Dermis lymphatic vessel endothelial cell (primary cell): ENCODE measurements around the gene SERPINB12. TPM values are rescaled to one million over a fixed set of nuclear protein-coding genes. Genes with fewer than 3 reads are reported as not detected.

Source experiments
- total RNA-seq: library from RNA; depleted of rRNA; stranded (reverse); fragments of >200 nt; gene quantifications from 2 replicates; pipeline ENCODE4 v1.2.1, GENCODE V29; 2014

The SERPINB12 gene, protein sequence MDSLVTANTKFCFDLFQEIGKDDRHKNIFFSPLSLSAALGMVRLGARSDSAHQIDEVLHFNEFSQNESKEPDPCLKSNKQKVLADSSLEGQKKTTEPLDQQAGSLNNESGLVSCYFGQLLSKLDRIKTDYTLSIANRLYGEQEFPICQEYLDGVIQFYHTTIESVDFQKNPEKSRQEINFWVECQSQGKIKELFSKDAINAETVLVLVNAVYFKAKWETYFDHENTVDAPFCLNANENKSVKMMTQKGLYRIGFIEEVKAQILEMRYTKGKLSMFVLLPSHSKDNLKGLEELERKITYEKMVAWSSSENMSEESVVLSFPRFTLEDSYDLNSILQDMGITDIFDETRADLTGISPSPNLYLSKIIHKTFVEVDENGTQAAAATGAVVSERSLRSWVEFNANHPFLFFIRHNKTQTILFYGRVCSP
- not detected in 2 replicates for total RNA-seq

GRCh38 chr18:63542069-63542468, at the start of gene SERPINB12:
Gene SERPINB12, plus strand, starts transcription at chr18:63542369. Its CDS starts 13,791 bp downstream, at chr18:63556160.

GRCh38 chr18:63586966-63587365, 44.8 kb downstream of the SERPINB12 start, which contains the start of gene SERPINB13:
Gene SERPINB13, plus strand, starts transcription at chr18:63587343. Its CDS starts 1,325 bp downstream, at chr18:63588668.

Other genes with a start within 250 kb of the SERPINB12 start
- gene BCL2, start 222.6 kb upstream of the SERPINB12 start, total RNA-seq, result 0.98 and 2.1 TPM in 2 replicates
- gene KDSR, start 175.2 kb upstream of the SERPINB12 start, total RNA-seq, result 17.2 and 20.9 TPM in 2 replicates
- gene VPS4B, start 119.9 kb upstream of the SERPINB12 start, total RNA-seq, result 53.6 and 61.9 TPM in 2 replicates
- not detected in 2 replicates for gene SERPINB5, start 65.4 kb upstream of the SERPINB12 start, total RNA-seq
- not detected in 2 replicates for gene SERPINB13, start 45.0 kb downstream of the SERPINB12 start, total RNA-seq
- not detected in 2 replicates for gene SERPINB4, start 101.9 kb downstream of the SERPINB12 start, total RNA-seq
- gene SERPINB3, start 119.5 kb downstream of the SERPINB12 start, total RNA-seq, result not detected in 2 replicates
- not detected in 2 replicates for gene SERPINB11, start 160.6 kb downstream of the SERPINB12 start, total RNA-seq
- gene SERPINB7, start 233.0 kb downstream of the SERPINB12 start, total RNA-seq, result 0.22 TPM in 1 of 2 replicates, not detected in the other